Gastrocnemius medialis (tissue), 4 donors: ENCODE measurements around the gene YOD1. TPM values are rescaled to one million over a fixed set of nuclear protein-coding genes. Genes with fewer than 3 reads are reported as not detected.

ENCODE experiments used
- ATAC-seq, 2 donors: fragments of 150-250 bp; one replicate each; pipeline ENCODE4 v1.9.1; 2016
- DNase-seq, 2 donors: peaks; one replicate each; pipeline ENCODE4 v3.0.0-alpha.2; 2019
- H3K27ac ChIP-seq, 4 donors: fragments of 200-600 bp; sonication (generic); 1 replicate in 1 of 4; 2 replicates in 3 of 4; pipeline ENCODE4 v1.5.1; 2016 to 2018; ENCODE audit warnings: mild to moderate bottlenecking in 2 of 4, moderate library complexity in 1 of 4
- H3K27me3 ChIP-seq, 3 donors: fragments of 200-600 bp; sonication (generic) in 2 of 3; 1 replicate in 1 of 3; 2 replicates in 2 of 3; pipeline versions ENCODE4 v1.5.1 to v1.6.0; 2016 to 2019; ENCODE audit warnings: mild to moderate bottlenecking in 1 of 3, moderate library complexity in 1 of 3
- H3K36me3 ChIP-seq, 2 donors: fragments of 200-600 bp; sonication (generic) in 1 of 2; one replicate each; pipeline ENCODE4 v1.5.1; 2017 to 2018
- H3K4me1 ChIP-seq, 2 donors: fragments of 200-600 bp; sonication (generic) in 1 of 2; one replicate each; pipeline ENCODE4 v1.5.1; 2016 to 2017; ENCODE audit warnings: mild to moderate bottlenecking in 2 of 2
- H3K4me3 ChIP-seq, 4 donors: fragments of 200-600 bp; sonication (generic) in 3 of 4; 1 replicate in 1 of 4; 2 replicates in 3 of 4; pipeline ENCODE4 v1.5.1; 2016 to 2019; ENCODE audit warnings: mild to moderate bottlenecking in 2 of 4
- H3K9me3 ChIP-seq, 3 donors: fragments of 200-600 bp; sonication (generic) in 2 of 3; 1 replicate in 1 of 3; 2 replicates in 2 of 3; pipeline ENCODE4 v1.5.1; 2016 to 2019
- CTCF ChIP-seq, 5 experiments: fragments of 450-650 bp in 3 of 5; fragments of 200-600 bp in 2 of 5; sonication (generic) in 2 of 5; IDR thresholded peaks in 4 of 5; conservative IDR thresholded peaks in 1 of 5; 1 replicate in 4 of 5; 2 replicates in 1 of 5; pipeline ENCODE4 v1.5.1; 2016 to 2019; ENCODE audit warnings: antibody characterized with exemption in 5 of 5, mild to moderate bottlenecking in 3 of 5, moderate library complexity in 3 of 5
- POLR2A ChIP-seq, 2 donors: fragments of 450-650 bp; IDR thresholded peaks; one replicate each; pipeline ENCODE4 v1.6.1; 2017; ENCODE audit warnings: antibody characterized with exemption in 2 of 2, mild to moderate bottlenecking in 2 of 2, moderate library complexity in 2 of 2
- in situ Hi-C, 4 donors: fragments of 200-750 bp; cut with MboI; loops; one replicate each; pipeline versions ENCODE4 v1.15.0 to v1.8.0; 2017; ENCODE audit warnings: low sequenced_read_pairs in 4 of 4
- intact Hi-C: fragments of 100-400 bp; cut with DNase I; formaldehyde crosslinking; loops from one replicate; pipeline ENCODE4 v1.15.1; 2023; ENCODE audit warnings: low total_unique reads
- total RNA-seq, 4 donors: library from RNA; depleted of rRNA; stranded (reverse); fragments of >200 nt; gene quantifications; one replicate each; pipeline versions ENCODE4 v1.1.0 to v1.2.3, GENCODE V29; 2016

The YOD1 gene
- total RNA-seq, 4 donors from 2014 or later, result 3.0 to 6.7 (median 6.2) TPM

DNA sequence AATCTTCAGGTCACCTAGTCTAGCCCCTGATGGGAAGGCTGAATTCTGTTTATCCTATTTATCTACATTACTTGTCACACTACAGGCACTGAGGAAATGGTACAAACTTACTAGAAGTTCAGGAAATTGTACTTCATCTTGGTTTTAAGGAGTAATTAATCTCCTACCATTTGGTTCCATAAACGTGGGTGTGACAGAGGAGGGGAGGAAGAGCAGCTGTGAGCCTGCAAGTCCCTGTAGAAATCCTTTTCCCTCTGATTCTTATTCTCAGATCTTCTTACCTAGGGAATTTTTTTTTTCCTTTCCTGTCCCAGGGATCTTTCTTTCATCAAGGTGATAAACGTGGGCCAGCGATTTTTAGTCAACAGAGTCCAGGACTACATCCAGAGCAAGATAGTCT lies 16.2 kb upstream of the YOD1 start:
- H3K4me1 ChIP-seq, result peaks cover 0 to 15% of the 10 kb centered on the region in 2 donors
- no peaks in the 10 kb centered on the region for H3K9me3 ChIP-seq
- no peak overlapping the region for H3K4me3 ChIP-seq
- intact Hi-C loops (no loop called here), in situ Hi-C loops (loop anchor here in 2 of 4 donors (25.0 kb wide), 2 partner anchors 430 to 720 kb away; partner anchors contain the start of gene DYRK3 (in 1 of the 2))
- H3K27me3 ChIP-seq, result no peaks in the 10 kb centered on the region
- H3K27ac ChIP-seq, result peak overlapping the region; percentile 36 to 88 (median 68)
- no peak for TF ChIP-seq POLR2A (IDR thresholded peaks at IDR 0.05)
- no peak for TF ChIP-seq CTCF (IDR thresholded peaks at IDR 0.05 in 4 of 5, conservative IDR thresholded peaks at IDR 0.05 in 1 of 5)
- DNase-seq (no peak), ATAC-seq (no peak)
- peaks cover 0 to 77% of the 10 kb centered on the region in 2 donors for H3K36me3 ChIP-seq

DNA sequence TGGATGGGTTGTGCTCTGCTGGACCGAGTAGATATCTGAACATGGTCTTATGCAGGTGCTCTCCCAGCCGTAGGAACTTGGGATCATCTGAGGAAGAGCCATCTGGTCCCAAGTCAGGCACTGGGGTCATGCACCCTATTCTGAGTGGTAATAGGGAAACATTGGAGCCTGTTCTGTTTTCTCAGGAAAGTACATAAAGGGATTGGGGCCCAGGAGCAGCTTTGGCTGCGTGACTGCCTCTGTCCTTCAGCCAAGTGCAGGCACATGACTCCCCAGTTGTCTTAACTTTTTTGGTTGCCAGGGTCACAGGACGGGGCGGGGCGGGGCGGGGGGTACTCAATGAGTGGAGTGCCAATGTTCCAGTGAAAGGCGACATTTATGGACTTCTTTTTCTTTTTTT lies 13.6 kb upstream of the YOD1 start:
- TF ChIP-seq POLR2A (IDR thresholded peaks at IDR 0.05) (no peak), CTCF (IDR thresholded peaks at IDR 0.05 in 4 of 5, conservative IDR thresholded peaks at IDR 0.05 in 1 of 5) (no peak)
- Histone ChIP-seq H3K27ac (peak overlapping the region; percentile 68 to 88 (median 76)), H3K9me3 (no peaks in the 10 kb centered on the region), H3K27me3 (no peaks in the 10 kb centered on the region), H3K36me3 (peaks cover 0 to 62% of the 10 kb centered on the region in 2 donors), H3K4me1 (peaks cover 10 to 21% of the 10 kb centered on the region in 2 donors), H3K4me3 (no peak overlapping the region)
- in situ Hi-C loops (loop anchor here in 2 of 4 donors (25.0 kb wide), 2 partner anchors 427 to 723 kb away; partner anchors contain the start of gene DYRK3 (in 1 of the 2)), intact Hi-C loops (no loop called here)
- DNase-seq, result peak; percentile 41 to 56
- ATAC-seq, result peak; percentile 65 to 78

GRCh38 chr1:207063014-207063413 lies 12.0 kb upstream of the YOD1 start:
- intact Hi-C loops (no loop called here), in situ Hi-C loops (loop anchor here in 2 of 4 donors (25.0 kb wide), 2 partner anchors 426 to 724 kb away; partner anchors contain the start of gene DYRK3 (in 1 of the 2))
- no peak for TF ChIP-seq CTCF (IDR thresholded peaks at IDR 0.05 in 4 of 5, conservative IDR thresholded peaks at IDR 0.05 in 1 of 5)
- no peak for TF ChIP-seq POLR2A (IDR thresholded peaks at IDR 0.05)
- no peak overlapping the region for H3K4me3 ChIP-seq
- no peaks in the 10 kb centered on the region for H3K9me3 ChIP-seq
- peaks cover 0 to 49% of the 10 kb centered on the region in 2 donors for H3K36me3 ChIP-seq
- no peak for DNase-seq
- peaks cover 22 to 34% of the 10 kb centered on the region in 2 donors for H3K4me1 ChIP-seq
- peak overlapping the region; percentile 68 to 88 (median 76) for H3K27ac ChIP-seq
- ATAC-seq, result no peak
- no peaks in the 10 kb centered on the region for H3K27me3 ChIP-seq

GRCh38 chr1:207062058-207062457 lies 11.1 kb upstream of the YOD1 start:
- TF ChIP-seq POLR2A (IDR thresholded peaks at IDR 0.05) (no peak), CTCF (IDR thresholded peaks at IDR 0.05 in 4 of 5, conservative IDR thresholded peaks at IDR 0.05 in 1 of 5) (no peak)
- in situ Hi-C loops, result loop anchor here in 2 of 4 donors (25.0 kb wide), 2 partner anchors 425 to 725 kb away; partner anchors contain the start of gene DYRK3 (in 1 of the 2)
- H3K9me3 ChIP-seq, result no peaks in the 10 kb centered on the region
- H3K36me3 ChIP-seq, result peaks cover 0 to 40% of the 10 kb centered on the region in 2 donors
- DNase-seq, result no peak
- H3K27ac ChIP-seq, result peak overlapping the region; percentile 68 to 88 (median 76)
- ATAC-seq, result no peak
- no peak overlapping the region for H3K4me3 ChIP-seq
- intact Hi-C loops, result no loop called here
- H3K4me1 ChIP-seq, result peaks cover 22 to 43% of the 10 kb centered on the region in 2 donors
- H3K27me3 ChIP-seq, result no peaks in the 10 kb centered on the region
